NCI-H2227 treated with DMSO at 0.1 percent for 48 hours (cell line): ENCODE data around the gene RAB31.
"Not testable (repeated sequence)": the region's sequence is repeated elsewhere in the genome, so short reads cannot be mapped to it uniquely, and the experiment has no call there.

ENCODE experiments used
- DNase-seq: peaks from one replicate; lab custom pipeline; 2025; lab: John Stamatoyannopoulos, UW

RAB31 gene

GRCh38 chr18:9708057-9708433 is at the start of gene RAB31:
RAB31 (plus strand) TSS chr18:9708301; CDS start chr18:9708406, 105 bp downstream.
- peak; percentile 61 for DNase-seq

DNA sequence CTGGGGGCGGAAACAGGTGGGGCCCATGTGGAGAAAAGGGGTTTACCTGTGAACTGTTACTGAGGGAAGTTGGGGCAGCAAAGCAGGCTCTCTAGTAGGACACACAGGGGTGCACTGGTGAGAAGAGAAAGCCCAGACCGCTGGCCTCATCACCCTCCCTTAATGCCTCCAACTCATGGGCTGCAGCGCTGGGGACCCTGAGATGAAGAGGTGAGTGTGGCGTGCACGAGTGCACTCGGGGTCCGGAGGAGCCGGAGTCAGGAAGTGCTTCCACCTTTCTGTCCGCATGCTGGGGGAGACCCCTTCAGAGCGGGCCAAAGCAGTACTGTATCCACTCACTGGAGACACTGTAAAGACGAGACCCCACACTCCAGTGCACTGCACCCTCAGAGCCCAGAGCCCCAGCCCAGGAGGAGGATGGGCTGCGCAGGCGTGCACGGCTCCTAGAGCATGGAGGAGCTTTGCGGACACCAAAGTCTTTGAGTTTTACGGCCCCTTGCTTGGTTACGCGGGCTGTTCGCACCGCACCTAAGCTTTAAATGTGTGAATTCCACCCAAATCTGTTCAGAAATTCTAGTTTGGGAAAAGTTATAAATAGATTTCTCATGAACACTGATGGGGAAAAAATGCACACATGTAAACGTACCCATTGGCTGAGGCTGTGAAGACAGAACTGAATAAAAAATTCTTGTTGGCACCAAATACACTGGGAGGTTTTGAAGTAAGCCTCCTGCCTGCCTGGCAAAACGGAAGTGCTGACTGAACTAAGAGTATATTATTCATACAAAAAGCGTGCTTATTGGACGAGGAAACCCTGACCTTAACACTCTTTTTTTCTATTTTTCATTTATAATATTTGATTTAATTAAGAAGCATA is 48.4 kb upstream of the RAB31 start:
- DNase-seq = no peak

- no peak for DNase-seq
Observed at GRCh38 chr18:9661564-9661963, 46.5 kb upstream of the RAB31 start.

DNA sequence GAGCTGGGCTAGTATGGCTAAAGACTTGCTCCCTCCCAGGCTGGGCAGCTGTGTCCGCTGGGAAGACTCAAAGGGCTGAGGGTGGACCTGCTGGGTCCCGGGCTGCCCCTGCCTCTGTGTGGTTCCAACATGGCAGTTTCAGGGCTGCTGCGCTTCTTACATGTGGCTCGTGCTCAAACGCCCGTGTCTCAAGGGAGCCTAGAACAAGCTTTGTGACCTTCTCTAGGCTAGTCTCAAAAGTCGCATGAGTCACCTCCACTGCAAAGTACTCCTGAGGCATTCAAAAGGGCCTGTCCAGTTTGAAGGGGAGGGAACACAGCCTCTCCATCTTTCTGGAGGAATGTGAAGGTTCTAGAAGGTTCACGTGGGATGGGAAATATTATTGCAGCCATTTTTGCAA is 44.7 kb upstream of the RAB31 start:
- no peak for DNase-seq

GRCh38 chr18:9665314-9665713 is 42.8 kb upstream of the RAB31 start:
- no peak for DNase-seq

- DNase-seq = no peak
Observed at GRCh38 chr18:9666548-9666947, 41.6 kb upstream of the RAB31 start.

DNA sequence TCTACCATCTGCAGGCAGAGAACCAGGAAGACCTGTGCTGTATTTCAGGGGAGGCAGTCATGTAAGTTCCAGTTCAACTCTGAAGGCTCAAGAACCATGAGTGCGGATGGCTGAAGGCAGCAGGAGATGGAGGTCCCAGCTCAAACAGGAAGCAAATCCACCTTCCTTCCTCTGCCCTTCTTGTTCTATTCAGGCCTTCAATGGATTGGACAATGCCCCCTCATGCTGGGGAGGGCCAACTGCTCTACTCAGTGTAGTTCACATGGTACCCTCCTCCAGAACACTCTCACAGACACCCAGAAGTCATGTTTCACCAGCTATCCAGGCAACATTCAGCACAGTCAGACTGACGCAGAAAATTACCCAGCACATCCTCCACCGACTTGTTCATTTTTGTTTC is 39.1 kb upstream of the RAB31 start:
- DNase-seq = no peak

- DNase-seq = no peak
Observed at GRCh38 chr18:9671214-9671613, 36.9 kb upstream of the RAB31 start.

DNA sequence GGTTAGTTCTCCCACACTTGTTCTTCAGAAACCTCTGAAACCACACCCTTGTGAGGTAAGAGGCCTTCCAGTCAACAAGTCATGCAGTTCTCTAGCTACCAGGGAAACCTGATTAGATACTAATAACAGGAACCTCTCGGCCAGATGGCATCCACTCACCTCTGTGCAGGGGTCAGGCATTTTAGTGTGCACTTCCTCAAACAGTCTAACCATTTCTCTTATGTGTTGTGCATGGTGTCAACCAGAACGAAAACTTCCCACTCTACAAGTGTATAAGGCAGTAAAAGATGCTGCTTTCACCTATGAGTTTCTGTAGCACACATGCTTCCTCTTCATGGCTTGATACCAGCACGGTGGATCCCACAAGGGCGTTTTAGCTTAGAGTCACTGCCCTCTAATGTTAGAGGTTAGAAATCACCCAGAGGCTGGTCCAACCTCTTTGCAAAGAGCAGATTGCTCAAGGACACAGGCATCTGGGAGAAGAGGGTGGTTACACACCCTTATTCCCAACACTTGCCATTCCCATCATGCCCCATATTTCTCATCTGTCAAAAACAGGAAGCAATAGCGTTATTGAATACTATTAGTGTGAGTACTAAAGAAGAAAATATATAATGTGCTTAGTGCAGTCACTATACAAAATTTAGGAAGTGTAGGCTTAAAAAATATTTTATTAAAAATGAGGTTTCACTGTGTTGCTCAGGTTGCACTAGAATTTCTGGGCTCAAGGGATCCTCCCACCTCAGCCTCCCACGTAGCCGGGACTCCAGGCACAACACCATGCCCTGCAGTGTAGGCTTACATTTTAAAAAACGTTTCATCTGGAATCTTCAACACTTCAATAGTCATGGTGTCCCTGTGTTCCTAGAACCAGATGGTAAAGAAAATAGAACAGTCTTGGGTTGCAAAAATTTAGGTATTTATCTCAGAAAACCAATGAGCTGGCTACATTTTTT is 34.5 kb upstream of the RAB31 start:
- DNase-seq = no peak

DNA sequence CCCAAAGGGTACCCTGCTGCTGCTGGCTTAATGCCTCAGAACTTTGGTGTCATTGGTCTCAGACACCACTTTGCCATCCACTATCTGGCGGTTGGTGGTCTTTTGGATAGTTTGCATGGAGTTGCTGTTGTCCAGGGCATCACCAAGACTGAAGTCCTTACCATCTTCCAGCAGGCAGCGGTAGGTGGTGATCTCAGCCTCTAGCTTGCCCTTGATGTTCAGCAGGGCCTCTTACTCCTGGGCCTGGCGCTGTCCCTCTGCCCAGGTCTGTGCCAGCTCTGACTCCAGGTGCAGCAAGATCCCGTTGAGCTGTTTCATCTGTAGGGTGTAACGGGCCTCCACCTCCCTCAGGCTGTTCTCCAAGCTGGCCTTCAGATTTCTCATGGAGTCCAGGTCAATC is 29.9 kb upstream of the RAB31 start:
- not testable (repeated sequence) for DNase-seq

DNA sequence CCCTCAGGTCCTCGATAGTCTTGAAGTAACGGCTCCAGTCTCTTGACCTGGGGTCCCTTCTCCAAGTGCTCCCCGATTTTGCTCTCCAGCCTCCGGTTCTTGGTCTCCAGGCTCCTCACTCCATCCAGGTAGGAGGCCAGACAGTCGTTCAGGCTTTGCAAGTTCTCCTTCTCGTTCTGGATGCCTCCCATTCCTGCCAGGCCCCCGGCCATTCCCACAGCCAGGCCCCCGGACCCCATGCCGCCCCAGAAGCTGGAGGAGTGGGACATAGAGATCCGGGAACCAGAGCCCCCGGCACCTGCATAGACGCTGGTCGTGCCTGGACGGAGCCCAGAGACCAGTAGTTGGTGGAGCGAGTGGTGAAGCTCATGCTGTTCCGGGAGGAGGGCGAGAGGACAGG is 29.0 kb upstream of the RAB31 start:
- DNase-seq = no peak

GRCh38 chr18:9681217-9681616 is 26.9 kb upstream of the RAB31 start:
- no peak for DNase-seq

GRCh38 chr18:9682572-9682971 is 25.5 kb upstream of the RAB31 start:
- no peak for DNase-seq

DNA sequence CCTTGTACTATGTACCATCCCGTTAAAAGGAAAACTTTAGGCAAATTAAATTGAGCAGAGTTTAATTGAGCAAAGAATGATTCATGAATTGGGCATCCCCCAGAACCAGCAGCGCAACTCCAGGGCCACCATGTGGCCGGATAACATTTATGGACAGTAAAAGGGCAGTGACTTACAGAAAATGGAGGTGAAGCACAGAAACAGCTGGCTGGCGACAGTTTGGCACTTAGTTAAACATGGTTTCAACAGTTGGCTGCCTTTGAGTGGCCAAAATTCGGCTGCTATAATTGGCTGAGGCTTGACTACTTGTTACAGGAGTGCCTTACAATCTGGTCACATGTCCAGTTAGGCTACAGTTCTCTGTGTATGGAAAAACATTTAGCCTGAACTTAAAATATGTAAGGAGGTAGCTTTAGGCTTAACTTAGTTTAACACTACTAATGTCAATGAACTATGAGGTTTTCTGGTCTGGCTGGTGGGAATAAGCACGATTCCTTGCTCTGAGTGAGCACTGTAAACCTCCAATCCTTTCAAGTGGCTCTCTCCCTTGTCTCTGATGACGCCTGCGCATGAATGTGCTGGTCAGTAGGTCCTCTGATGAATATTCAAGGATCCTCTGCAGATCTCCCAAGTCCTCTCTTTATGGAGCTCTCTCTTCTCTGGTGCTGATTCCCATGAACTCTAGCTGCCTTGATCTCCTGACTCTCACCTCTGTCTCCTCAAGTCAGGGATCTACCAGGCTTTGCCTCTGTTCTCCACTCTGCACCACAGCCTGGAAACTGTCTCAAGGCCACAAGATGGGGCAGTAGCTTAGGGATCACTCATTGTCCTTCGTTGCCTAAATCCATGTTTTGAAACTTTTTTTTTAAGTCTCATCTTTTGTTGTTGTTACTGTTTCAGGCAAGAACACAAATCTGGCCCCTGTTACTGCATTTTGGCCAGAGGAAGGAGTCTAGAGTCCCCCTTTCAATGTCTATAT is 24.4 kb upstream of the RAB31 start:
- DNase-seq = no peak

GRCh38 chr18:9684881-9685614 is 23.1 kb upstream of the RAB31 start:
- DNase-seq = no peak

GRCh38 chr18:9685615-9685890 is 22.5 kb upstream of the RAB31 start:
- no peak for DNase-seq

- no peak for DNase-seq
Observed at GRCh38 chr18:9688036-9688741, 19.9 kb upstream of the RAB31 start.

DNA sequence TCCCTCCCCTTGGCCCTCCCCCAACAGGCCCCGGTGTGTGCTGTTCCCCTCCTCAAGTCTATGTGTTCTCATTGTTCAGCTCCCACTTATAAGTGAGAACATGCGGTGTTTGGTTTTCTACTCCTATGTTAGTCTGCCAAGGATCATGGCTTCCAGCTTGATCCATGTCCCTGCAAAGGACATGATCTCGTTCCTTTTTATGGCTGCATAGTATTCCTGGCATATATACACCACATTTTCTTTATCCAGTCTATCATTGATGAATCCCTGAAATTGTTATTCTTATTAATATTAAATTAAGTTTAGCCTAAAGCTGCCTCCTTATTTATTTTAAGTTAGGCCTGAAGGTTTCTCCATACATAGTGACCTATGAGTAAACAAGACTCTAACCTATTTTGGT is 18.8 kb upstream of the RAB31 start:
- DNase-seq = no peak

- DNase-seq = no peak
Observed at GRCh38 chr18:9690418-9691188, 17.5 kb upstream of the RAB31 start.

DNA sequence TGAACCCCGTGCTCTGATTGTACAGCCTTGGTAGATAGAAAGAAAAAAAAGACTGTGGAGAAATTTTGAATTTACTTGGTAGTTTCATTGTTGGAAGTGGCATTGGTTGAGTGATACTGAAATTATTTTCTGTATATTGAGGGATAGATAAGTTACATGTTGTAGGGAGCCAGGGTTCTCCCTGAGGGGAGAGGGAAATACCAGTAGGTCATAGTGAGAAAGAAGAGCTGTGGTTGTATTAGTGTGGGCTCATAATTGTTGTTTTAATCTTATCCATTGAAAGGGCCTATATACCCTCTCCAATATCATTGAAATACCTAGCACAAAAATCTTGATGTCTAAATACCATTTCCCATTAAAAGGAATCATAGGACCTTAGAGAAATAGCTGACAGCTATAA is 16.9 kb upstream of the RAB31 start:
- no peak for DNase-seq
